Upper lobe of left lung (tissue), 4 donors: ENCODE measurements around the gene KRTAP5-10.

Source experiments
- CTCF ChIP-seq, 6 experiments: fragments of 450-650 bp in 4 of 6; fragments of 200-600 bp in 2 of 6; sonication (generic) in 2 of 6; IDR thresholded peaks; one replicate each; pipeline ENCODE4 v1.5.1; 2016 to 2019; ENCODE audit warnings: antibody characterized with exemption in 6 of 6
- POLR2AphosphoS5 ChIP-seq, 2 donors: sonication (generic); formaldehyde crosslinking; IDR thresholded peaks; one replicate each; pipeline ENCODE4 v1.5.1; 2017; ENCODE audit warnings: antibody characterized with exemption in 2 of 2

- TF ChIP-seq POLR2AphosphoS5 (IDR thresholded peaks at IDR 0.05) (no peak), CTCF (IDR thresholded peaks at IDR 0.05) (no peak)
These were observed 6.4 kb upstream of the KRTAP5-10 start for GRCh38 chr11:71558996-71559395.
